Ascending aorta (tissue), 2 donors: ENCODE measurements around the gene TMEM53. TPM values are rescaled to one million over a fixed set of nuclear protein-coding genes. Genes with fewer than 3 reads are reported as not detected.

ENCODE experiments used
- DNase-seq, 2 donors: peaks; one replicate each; pipeline ENCODE4 v3.0.0-alpha.2; 2019; ENCODE audit warnings: low spot score in 2 of 2
- H3K27ac ChIP-seq, 2 donors: fragments of 200-600 bp; sonication (generic); one replicate each; pipeline ENCODE4 v1.5.1; 2016 to 2017; ENCODE audit warnings: mild to moderate bottlenecking in 1 of 2
- H3K27me3 ChIP-seq: fragments of 200-600 bp; sonication (generic); one replicate; pipeline ENCODE4 v1.5.1; 2017
- H3K36me3 ChIP-seq, 2 donors: fragments of 200-600 bp; sonication (generic); one replicate each; pipeline ENCODE4 v1.5.1; 2016
- H3K4me1 ChIP-seq, 2 donors: fragments of 200-600 bp; sonication (generic); one replicate each; pipeline ENCODE4 v1.5.1; 2016 to 2017; ENCODE audit warnings: mild to moderate bottlenecking in 1 of 2
- H3K4me3 ChIP-seq, 2 donors: fragments of 200-600 bp; sonication (generic); one replicate each; pipeline ENCODE4 v1.5.1; 2016 to 2017; ENCODE audit warnings: mild to moderate bottlenecking in 1 of 2
- H3K9me3 ChIP-seq, 2 donors: fragments of 200-600 bp; sonication (generic); one replicate each; pipeline ENCODE4 v1.5.1; 2016
- intact Hi-C: fragments of 100-400 bp; cut with DNase I; formaldehyde crosslinking; loops from one replicate; pipeline ENCODE4 v1.15.1; 2023
- total RNA-seq: library from RNA; depleted of rRNA; stranded (reverse); fragments of >200 nt; gene quantifications from one replicate; pipeline ENCODE4 v1.1.0, GENCODE V29; 2016
- TF ChIP-seq, protein P1 (sequence below), 3 experiments: fragments of 200-600 bp in 2 of 3; fragments of 450-650 bp in 1 of 3; sonication (generic) in 2 of 3; IDR thresholded peaks; one replicate each; pipeline ENCODE4 v1.5.1; 2016 to 2019; ENCODE audit warnings: antibody characterized with exemption in 3 of 3, mild to moderate bottlenecking in 1 of 3, moderate library complexity in 1 of 3

Gene TMEM53
- total RNA-seq, 1 donor from 2014 or later: 9.2 TPM

DNA sequence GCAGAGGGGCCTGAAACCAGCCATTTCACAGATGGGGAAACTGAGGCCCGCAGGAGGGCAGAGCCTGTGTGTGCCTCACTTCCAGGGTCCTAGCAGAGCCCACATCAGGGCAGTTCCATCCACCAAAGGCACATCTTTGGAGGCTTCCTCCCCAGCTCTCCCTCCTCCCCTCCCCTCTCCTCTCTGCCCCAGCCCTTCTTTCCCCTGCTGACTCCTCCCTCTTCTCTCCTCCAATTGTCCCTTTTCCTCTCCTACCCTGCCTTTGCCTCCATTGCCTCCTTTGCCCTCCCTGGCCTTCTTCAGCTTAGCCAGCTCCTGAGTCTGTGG is 56.6 kb downstream of the TMEM53 start:
- intact Hi-C loops: no loop called here
- Histone ChIP-seq H3K9me3 (no peaks in the 10 kb centered on the region), H3K4me1 (peaks cover 0 to 3% of the 10 kb centered on the region in 2 donors), H3K27me3 (peaks cover 8% of the 10 kb centered on the region), H3K4me3 (peak overlapping the region in 1 of 2 donors; percentile 52), H3K36me3 (no peaks in the 10 kb centered on the region), H3K27ac (no peak overlapping the region)
- DNase-seq: no peak
- TF ChIP-seq, protein P1, sequence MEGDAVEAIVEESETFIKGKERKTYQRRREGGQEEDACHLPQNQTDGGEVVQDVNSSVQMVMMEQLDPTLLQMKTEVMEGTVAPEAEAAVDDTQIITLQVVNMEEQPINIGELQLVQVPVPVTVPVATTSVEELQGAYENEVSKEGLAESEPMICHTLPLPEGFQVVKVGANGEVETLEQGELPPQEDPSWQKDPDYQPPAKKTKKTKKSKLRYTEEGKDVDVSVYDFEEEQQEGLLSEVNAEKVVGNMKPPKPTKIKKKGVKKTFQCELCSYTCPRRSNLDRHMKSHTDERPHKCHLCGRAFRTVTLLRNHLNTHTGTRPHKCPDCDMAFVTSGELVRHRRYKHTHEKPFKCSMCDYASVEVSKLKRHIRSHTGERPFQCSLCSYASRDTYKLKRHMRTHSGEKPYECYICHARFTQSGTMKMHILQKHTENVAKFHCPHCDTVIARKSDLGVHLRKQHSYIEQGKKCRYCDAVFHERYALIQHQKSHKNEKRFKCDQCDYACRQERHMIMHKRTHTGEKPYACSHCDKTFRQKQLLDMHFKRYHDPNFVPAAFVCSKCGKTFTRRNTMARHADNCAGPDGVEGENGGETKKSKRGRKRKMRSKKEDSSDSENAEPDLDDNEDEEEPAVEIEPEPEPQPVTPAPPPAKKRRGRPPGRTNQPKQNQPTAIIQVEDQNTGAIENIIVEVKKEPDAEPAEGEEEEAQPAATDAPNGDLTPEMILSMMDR (IDR thresholded peaks at IDR 0.05): no peak

DNA sequence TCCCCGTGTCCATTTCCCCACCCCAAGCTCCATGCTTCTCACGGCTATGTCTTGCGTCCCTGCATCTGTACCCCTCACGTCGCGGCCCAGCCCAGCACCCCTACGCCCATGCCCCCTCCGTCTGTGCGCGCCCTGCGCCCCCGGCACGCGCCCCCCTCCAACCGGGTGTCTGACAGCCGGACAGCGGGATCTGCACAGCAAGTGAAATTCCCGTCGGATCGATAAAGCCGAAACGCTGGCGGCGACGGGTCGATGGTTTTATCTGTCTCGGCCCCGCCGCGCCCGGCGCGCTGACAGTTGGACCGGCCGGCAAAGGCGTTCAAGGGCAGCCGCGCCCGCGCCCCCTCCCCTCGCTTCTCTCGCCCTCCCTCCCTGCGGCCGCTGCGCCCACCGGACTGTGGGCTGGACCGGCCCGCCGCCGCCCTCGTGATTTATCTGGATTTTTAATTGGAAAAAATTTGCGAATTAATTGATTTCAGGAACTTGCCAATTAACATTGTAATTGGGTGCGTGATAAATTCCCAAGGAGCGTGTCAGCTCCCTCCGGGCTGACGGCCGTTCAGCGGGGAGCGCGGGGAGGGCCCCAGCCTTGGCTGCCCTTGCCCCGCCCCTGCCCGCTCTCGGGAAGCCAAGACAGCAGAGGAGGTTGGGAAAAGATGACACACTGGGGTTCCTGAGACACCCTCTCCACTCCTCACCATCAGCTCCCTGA is 57.1 kb downstream of the TMEM53 start:
- Histone ChIP-seq H3K27me3 (peaks cover 8% of the 10 kb centered on the region), H3K4me3 (peak overlapping the region; percentile 18 to 52), H3K9me3 (no peaks in the 10 kb centered on the region), H3K36me3 (no peaks in the 10 kb centered on the region), H3K4me1 (peaks cover 0 to 3% of the 10 kb centered on the region in 2 donors), H3K27ac (no peak overlapping the region)
- TF ChIP-seq, protein P1 (IDR thresholded peaks at IDR 0.05): no peak
- no peak for DNase-seq
- intact Hi-C loops: no loop called here

DNA sequence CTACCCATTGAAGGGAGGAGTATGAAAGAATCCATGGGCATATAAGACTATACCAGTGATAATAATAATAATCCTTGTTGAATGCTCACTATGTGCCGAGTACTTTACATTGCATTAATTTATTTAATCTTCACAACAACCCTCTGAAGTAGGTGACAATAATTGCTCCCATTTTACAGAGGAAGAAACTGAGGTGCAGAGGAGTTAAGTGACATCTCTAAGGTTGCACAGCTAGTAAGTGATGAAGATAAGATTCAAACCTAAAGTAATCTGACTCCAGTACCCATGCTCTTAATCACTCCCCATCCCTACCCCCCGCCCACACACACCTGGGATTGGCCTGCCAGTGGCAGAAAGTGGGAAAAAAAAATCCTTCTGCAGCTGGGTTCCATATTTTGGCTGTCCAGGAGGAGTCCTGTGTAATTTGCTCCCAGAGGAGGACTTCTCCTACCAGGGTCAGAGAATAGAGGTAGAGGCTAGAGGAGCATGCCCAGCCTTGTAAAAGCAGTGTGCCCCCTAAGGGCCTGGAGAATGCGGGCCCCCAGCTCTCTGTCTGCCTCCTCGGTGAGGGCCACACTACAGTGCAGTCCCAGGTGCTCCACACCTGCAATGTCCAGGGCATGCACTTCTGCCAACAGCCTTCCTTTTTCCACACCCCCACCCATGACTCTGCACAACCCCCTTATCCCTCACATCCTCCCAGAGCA is 57.8 kb downstream of the TMEM53 start:
- no peaks in the 10 kb centered on the region for H3K9me3 ChIP-seq
- intact Hi-C loops: no loop called here

DNA sequence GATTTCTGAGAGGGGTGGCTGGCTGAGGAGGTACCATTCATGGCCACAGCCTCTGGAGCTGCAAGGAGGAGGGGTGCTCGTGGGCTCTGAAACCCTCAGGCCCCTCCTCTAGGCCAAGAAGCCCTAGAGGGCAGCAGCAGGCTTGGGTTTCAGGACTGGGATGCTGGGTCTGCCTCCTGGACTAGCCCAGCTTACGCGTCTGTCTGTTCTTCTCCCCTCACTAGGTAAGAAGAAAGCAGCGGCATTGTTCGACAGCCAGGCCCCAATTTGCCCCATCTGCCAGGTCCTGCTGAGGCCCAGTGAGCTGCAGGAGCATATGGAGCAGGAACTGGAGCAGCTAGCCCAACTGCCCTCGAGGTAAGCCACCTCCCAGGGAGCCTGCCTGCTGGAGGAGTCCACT is 60.3 kb downstream of the TMEM53 start:
- intact Hi-C loops: no loop called here
- Histone ChIP-seq H3K27ac (no peak overlapping the region), H3K27me3 (peaks cover 8% of the 10 kb centered on the region), H3K4me1 (peaks cover 0 to 3% of the 10 kb centered on the region in 2 donors), H3K9me3 (no peaks in the 10 kb centered on the region), H3K36me3 (no peaks in the 10 kb centered on the region), H3K4me3 (no peak overlapping the region)
- no peak for DNase-seq
- TF ChIP-seq, protein P1 (IDR thresholded peaks at IDR 0.05): no peak

More for the DNA sequence above, 57.8 kb downstream of the TMEM53 start:
- Histone ChIP-seq H3K4me3 (peak overlapping the region in 1 of 2 donors; percentile 52), H3K27ac (no peak overlapping the region), H3K27me3 (peaks cover 8% of the 10 kb centered on the region), H3K4me1 (peaks cover 0 to 3% of the 10 kb centered on the region in 2 donors), H3K36me3 (no peaks in the 10 kb centered on the region)
- TF ChIP-seq, protein P1 (IDR thresholded peaks at IDR 0.05): no peak
- no peak for DNase-seq

DNA sequence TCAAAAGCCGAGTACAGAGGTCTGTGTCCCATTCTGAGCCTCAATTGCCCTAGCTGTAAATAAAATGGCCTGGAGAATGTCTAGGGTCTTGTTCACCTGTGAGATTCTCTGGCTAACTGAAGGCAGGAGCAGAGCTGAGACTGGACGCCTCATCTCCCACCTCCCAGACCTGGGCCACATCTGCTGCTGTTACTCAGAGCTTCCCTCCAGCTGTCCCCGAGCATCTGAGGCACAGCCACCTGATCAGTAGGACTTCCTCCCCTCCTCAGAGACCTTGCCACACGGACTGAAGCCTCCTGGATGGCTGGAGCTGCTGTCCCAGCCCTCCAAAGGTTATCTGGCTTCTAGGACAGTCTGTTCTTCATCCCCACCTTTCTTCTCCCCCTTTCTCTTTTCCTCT is 62.4 kb downstream of the TMEM53 start:
- intact Hi-C loops: no loop called here
- TF ChIP-seq, protein P1 (IDR thresholded peaks at IDR 0.05): no peak
- Histone ChIP-seq H3K9me3 (no peaks in the 10 kb centered on the region), H3K27me3 (no peaks in the 10 kb centered on the region), H3K4me3 (no peak overlapping the region), H3K27ac (no peak overlapping the region), H3K4me1 (peaks cover 0 to under 1% of the 10 kb centered on the region in 2 donors), H3K36me3 (no peaks in the 10 kb centered on the region)
- DNase-seq: no peak
